ENCODE data around the gene LIN9.

DNA sequence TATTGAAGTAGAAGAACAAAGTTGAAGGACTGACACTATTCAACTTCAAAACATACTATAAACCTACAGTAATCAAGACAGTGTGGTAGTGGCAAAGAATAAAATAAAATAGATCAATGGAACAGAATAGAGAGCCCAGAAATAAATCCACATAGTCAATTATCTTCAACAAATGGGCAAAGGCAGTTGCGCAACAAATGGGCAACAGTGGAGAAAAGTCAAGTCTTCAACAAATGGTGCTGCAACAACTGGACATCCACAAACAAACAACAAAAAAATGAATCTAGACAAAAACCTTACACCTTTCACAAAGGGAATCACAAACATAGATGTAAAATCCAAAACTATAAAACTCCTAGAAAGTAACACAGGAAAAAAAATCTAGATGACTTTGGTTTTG lies 47.1 kb downstream of the LIN9 start:
- TF ChIP-seq, protein P1, sequence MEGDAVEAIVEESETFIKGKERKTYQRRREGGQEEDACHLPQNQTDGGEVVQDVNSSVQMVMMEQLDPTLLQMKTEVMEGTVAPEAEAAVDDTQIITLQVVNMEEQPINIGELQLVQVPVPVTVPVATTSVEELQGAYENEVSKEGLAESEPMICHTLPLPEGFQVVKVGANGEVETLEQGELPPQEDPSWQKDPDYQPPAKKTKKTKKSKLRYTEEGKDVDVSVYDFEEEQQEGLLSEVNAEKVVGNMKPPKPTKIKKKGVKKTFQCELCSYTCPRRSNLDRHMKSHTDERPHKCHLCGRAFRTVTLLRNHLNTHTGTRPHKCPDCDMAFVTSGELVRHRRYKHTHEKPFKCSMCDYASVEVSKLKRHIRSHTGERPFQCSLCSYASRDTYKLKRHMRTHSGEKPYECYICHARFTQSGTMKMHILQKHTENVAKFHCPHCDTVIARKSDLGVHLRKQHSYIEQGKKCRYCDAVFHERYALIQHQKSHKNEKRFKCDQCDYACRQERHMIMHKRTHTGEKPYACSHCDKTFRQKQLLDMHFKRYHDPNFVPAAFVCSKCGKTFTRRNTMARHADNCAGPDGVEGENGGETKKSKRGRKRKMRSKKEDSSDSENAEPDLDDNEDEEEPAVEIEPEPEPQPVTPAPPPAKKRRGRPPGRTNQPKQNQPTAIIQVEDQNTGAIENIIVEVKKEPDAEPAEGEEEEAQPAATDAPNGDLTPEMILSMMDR (IDR thresholded peaks at IDR 0.05), result no peak
- TF ChIP-seq POLR2A (IDR thresholded peaks at IDR 0.05), result no peak

Data from upper lobe of left lung (tissue), 4 donors.